IMR-90 (cell line): ENCODE results near the gene TSPO. TPM values are rescaled to one million over a fixed set of nuclear protein-coding genes. Genes with fewer than 3 reads are reported as not detected.

Experiments
- ATAC-seq: fragments of 200-7000 bp; cut with Tn5 transposase; 2 replicates; pipeline ENCODE4 v1.9.1; 2020; ENCODE audit warnings: low read depth, mild to moderate bottlenecking, moderate library complexity
- BruUV-seq: library from RNA; stranded (reverse); fragments of 400-500 nt; replicated peaks from 2 replicates; lab custom pipeline; 2021; lab: Mats Ljungman, UMichigan
- CTCF ChIA-PET: fragments of 300-600 bp; formaldehyde crosslinking; extraction: SDS; loops from one replicate; lab custom pipeline; 2021; ENCODE audit warnings: antibody characterized with exemption; lab: Yijun Ruan, JAX
- POLR2A ChIA-PET: fragments of 300-600 bp; sonication (Branson Sonifier 250); formaldehyde crosslinking; loops from one replicate; lab custom pipeline; 2022; ENCODE audit warnings: antibody characterized with exemption; ENCODE audit not compliant: unreplicated experiment; lab: Charles Lee
- DNase-seq: peaks from one replicate; pipeline ENCODE4 v3.0.0; 2013
- H2AFZ ChIP-seq: replicated peaks from 2 replicates; pipeline ENCODE3; 2013; ENCODE audit warnings: low read length, mild to moderate bottlenecking; ENCODE audit not compliant: poor library complexity
- H2AK5ac ChIP-seq: 2 replicates; pipeline ENCODE4 v1.6.1; 2013; ENCODE audit warnings: low read depth, low read length, inconsistent platforms
- H2AK9ac ChIP-seq: replicated peaks from 2 replicates; pipeline ENCODE3; 2013; ENCODE audit warnings: mild to moderate bottlenecking, low read depth, low read length, moderate library complexity; ENCODE audit not compliant: poor library complexity
- H2BK120ac ChIP-seq: 2 replicates; pipeline ENCODE4 v1.6.1; 2013; ENCODE audit warnings: low read depth, low read length, inconsistent platforms
- H2BK15ac ChIP-seq: 3 replicates; pipeline ENCODE4 v1.6.1; 2013; ENCODE audit warnings: low read depth, low read length, inconsistent platforms
- H2BK20ac ChIP-seq: 2 replicates; pipeline ENCODE4 v1.6.1; 2013; ENCODE audit warnings: low read depth, mild to moderate bottlenecking, inconsistent platforms, low read length, moderate library complexity
- H2BK5ac ChIP-seq: 2 replicates; pipeline ENCODE4 v1.6.1; 2013; ENCODE audit warnings: mild to moderate bottlenecking, low read depth, low read length, inconsistent platforms; ENCODE audit not compliant: poor library complexity, severe bottlenecking
- H3K14ac ChIP-seq: replicated peaks from 2 replicates; pipeline ENCODE4 v1.6.1; 2013; ENCODE audit warnings: low read depth, low read length, inconsistent platforms
- H3K18ac ChIP-seq: 2 replicates; pipeline ENCODE4 v1.6.1; 2013; ENCODE audit warnings: low read depth, low read length, control low read depth
- H3K23ac ChIP-seq: 2 replicates; pipeline ENCODE4 v1.6.1; 2013; ENCODE audit warnings: low read depth, low read length, inconsistent platforms
- H3K27ac ChIP-seq: 2 replicates; pipeline ENCODE4 v1.5.1; 2013; ENCODE audit warnings: mild to moderate bottlenecking, control low read depth, low read length; ENCODE audit not compliant: insufficient read depth
- H3K27me3 ChIP-seq: 2 replicates; pipeline ENCODE4 v1.6.1; 2013; ENCODE audit warnings: low read length; ENCODE audit not compliant: control insufficient read depth, insufficient read depth
- H3K36me3 ChIP-seq: 2 replicates; pipeline ENCODE4 v1.6.1; 2013; ENCODE audit warnings: low read length, mixed read lengths; ENCODE audit not compliant: control insufficient read depth, insufficient read depth
- H3K4ac ChIP-seq: 2 replicates; pipeline ENCODE4 v1.6.1; 2013; ENCODE audit warnings: low read depth, low read length, inconsistent platforms
- H3K4me1 ChIP-seq: 2 replicates; pipeline ENCODE4 v1.6.1; 2013; ENCODE audit warnings: low read length, mixed read lengths; ENCODE audit not compliant: control insufficient read depth, insufficient read depth
- H3K4me2 ChIP-seq: 2 replicates; pipeline ENCODE4 v1.6.1; 2013; ENCODE audit warnings: low read depth, mild to moderate bottlenecking, control low read depth, low read length, moderate library complexity
- H3K4me3 ChIP-seq: 2 replicates; pipeline ENCODE4 v1.5.1; 2013; ENCODE audit warnings: low read depth, mild to moderate bottlenecking, control low read depth, low read length, moderate library complexity; ENCODE audit not compliant: insufficient read depth
- H3K56ac ChIP-seq: 2 replicates; pipeline ENCODE4 v1.6.1; 2013; ENCODE audit warnings: low read length, inconsistent platforms; ENCODE audit not compliant: insufficient read depth; ENCODE audit errors: extremely low read depth
- H3K79me1 ChIP-seq, 2 experiments: 2 replicates each; pipeline ENCODE4 v1.6.1; 2013; ENCODE audit warnings: low read length in 2 of 2, inconsistent platforms in 1 of 2, low read depth in 1 of 2
- H3K9ac ChIP-seq: 2 replicates; pipeline ENCODE4 v1.6.1; 2013; ENCODE audit warnings: low read depth, low read length, control low read depth
- H3K9me1 ChIP-seq: 2 replicates; pipeline ENCODE4 v1.6.1; 2013; ENCODE audit warnings: low read length, inconsistent platforms; ENCODE audit not compliant: insufficient read depth
- H3K9me3 ChIP-seq: 2 replicates; pipeline ENCODE4 v1.6.1; 2013; ENCODE audit warnings: low read length; ENCODE audit not compliant: control insufficient read depth, insufficient read depth
- H4K20me1 ChIP-seq: 2 replicates; pipeline ENCODE4 v1.6.1; 2013; ENCODE audit warnings: low read length, inconsistent platforms; ENCODE audit not compliant: insufficient read depth
- H4K5ac ChIP-seq: 2 replicates; pipeline ENCODE4 v1.6.1; 2013; ENCODE audit warnings: mild to moderate bottlenecking, low read depth, low read length, control low read depth
- H4K8ac ChIP-seq, 2 experiments: 2 replicates each; pipeline ENCODE4 v1.6.1; 2013; ENCODE audit warnings: low read depth in 2 of 2, low read length in 2 of 2, control low read depth in 1 of 2, inconsistent platforms in 1 of 2
- H4K91ac ChIP-seq: 2 replicates; pipeline ENCODE4 v1.6.1; 2013; ENCODE audit warnings: low read depth, low read length, inconsistent platforms; ENCODE audit not compliant: insufficient read depth
- CEBPB ChIP-seq: IDR thresholded peaks from 2 replicates; pipeline ENCODE4 v1.6.1; 2012; ENCODE audit warnings: low read depth, low read length, improper control_type of control experiment
- CHD1 ChIP-seq: IDR thresholded peaks from 2 replicates; pipeline ENCODE4 v1.6.1; 2012; ENCODE audit warnings: low read depth, low read length, improper control_type of control experiment
- CTCF ChIP-seq: conservative IDR thresholded peaks from 2 replicates; pipeline ENCODE4 v1.5.1; 2012; ENCODE audit warnings: mild to moderate bottlenecking, low read depth, low read length, improper control_type of control experiment
- FOS ChIP-seq: fragments of 150-350 bp; IDR thresholded peaks from 2 replicates; pipeline ENCODE4 v1.6.1; 2016; ENCODE audit warnings: low read depth, low read length
- MAZ ChIP-seq: IDR thresholded peaks from 2 replicates; pipeline ENCODE4 v1.6.1; 2012; ENCODE audit warnings: low read depth, mild to moderate bottlenecking, low read length, improper control_type of control experiment, moderate library complexity, borderline replicate concordance
- MXI1 ChIP-seq: IDR thresholded peaks from 2 replicates; pipeline ENCODE4 v1.6.1; 2012; ENCODE audit warnings: low read depth, mild to moderate bottlenecking, low read length, moderate library complexity, borderline replicate concordance
- NFE2L2 ChIP-seq: fragments of 150-350 bp; IDR thresholded peaks from 2 replicates; pipeline ENCODE4 v1.6.1; 2016; ENCODE audit warnings: low read depth, mild to moderate bottlenecking, low read length
- RFX5 ChIP-seq: IDR thresholded peaks from 2 replicates; pipeline ENCODE4 v1.8.0; 2012; ENCODE audit warnings: low read depth, mild to moderate bottlenecking, low read length, moderate library complexity
- SMC3 ChIP-seq: fragments of 150-350 bp; IDR thresholded peaks from 2 replicates; pipeline ENCODE4 v1.6.1; 2016; ENCODE audit warnings: low read depth, mild to moderate bottlenecking, antibody characterized with exemption, low read length, moderate library complexity
- USF2 ChIP-seq: fragments of 150-350 bp; IDR thresholded peaks from 2 replicates; pipeline ENCODE4 v1.6.1; 2017; ENCODE audit warnings: mild to moderate bottlenecking, antibody characterized with exemption, low read length, low read depth
- WGBS, 2 experiments: methylation state at CpG; one replicate each; pipeline versions ENCODE4 v1.1.5 to v1.1.7; 2013; ENCODE audit warnings: missing lambda C conversion rate in 2 of 2; ENCODE audit not compliant: insufficient read length in 1 of 2; ENCODE audit errors: extremely low coverage in 2 of 2; 5-methylcytosine and 5-hydroxymethylcytosine counted together
- dilution Hi-C: fragments of 300-500 bp; cut with HindIII; formaldehyde crosslinking; loops from one replicate; pipeline ENCODE4 v1.14.3; 2018; ENCODE audit warnings: low sequenced_read_pairs; ENCODE audit not compliant: unreplicated experiment
- in situ Hi-C: fragments of 300-500 bp; cut with MboI; formaldehyde crosslinking; loops from 3 replicates; pipeline ENCODE4 v1.14.3; 2019; ENCODE audit warnings: low sequenced_read_pairs, inconsistent platforms, mixed read lengths
- intact Hi-C: fragments of 100-400 bp; cut with micrococcal nuclease; formaldehyde crosslinking; loops from 2 replicates; pipeline ENCODE4 v1.10.0; 2022
- polyA plus RNA-seq, 3 experiments: library from polyadenylated mRNA; depleted of rRNA; stranded (reverse); fragments of >200 nt; gene quantifications; 2 replicates each; pipeline ENCODE4 v1.2.3, GENCODE V29; 2012; ENCODE audit warnings: low replicate concordance in 1 of 3
- total RNA-seq: library from RNA; depleted of rRNA; stranded (reverse); fragments of >200 nt; gene quantifications from 2 replicates; pipeline ENCODE4 v1.2.3, GENCODE V29; 2012

TSPO gene
- total and polyA plus RNA-seq, 2 of the 4 experiments (the other 2 are of a cell fraction) = 115 to 297 TPM

DNA sequence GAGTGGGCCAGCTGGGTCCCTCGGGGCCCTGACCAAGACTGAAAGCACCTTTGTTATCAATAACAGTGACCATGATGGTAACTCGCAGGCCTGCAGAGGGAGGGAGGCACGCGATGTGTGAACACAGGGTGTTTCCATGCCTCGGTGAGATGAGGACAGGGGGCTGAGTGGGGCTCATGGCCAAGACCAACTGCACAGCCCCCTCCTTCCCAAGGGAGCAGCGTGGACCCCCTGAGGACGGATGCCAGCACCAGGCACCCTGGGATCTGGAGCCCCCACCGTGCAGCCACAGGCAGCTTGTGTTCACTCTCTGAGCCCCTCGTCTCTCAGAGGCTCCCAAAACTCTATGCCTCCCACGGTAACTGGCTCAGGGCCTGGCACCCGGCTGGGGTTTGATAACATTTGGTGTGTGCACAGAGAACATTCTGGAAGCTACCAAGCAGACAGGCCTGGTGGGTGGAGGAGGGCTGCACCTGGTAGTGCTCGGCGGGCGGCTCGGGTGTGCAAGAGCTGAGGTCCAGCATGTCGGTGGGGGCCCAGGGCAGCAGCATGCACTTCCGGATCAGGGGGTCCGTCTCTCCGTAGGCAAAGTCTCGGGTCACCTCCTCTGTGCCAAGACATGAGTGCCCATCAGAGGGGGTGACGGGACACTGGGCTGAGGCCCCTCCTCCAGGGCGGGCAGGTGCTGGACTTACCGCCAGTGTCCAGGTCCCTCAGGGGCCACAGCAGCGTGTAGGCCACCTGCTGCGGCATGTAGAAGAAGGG is 28.0 kb downstream of the TSPO start:
- Histone ChIP-seq H3K23ac (no peak overlapping the region), H3K9me3 (no peaks in the 10 kb centered on the region), H3K4me1 (no peaks in the 10 kb centered on the region), H3K4me3 (no peak overlapping the region), H3K14ac (no peak overlapping the region), H2AK5ac (no peak overlapping the region), H3K4me2 (no peak overlapping the region), H2AK9ac (no peak overlapping the region), H3K56ac (no peak overlapping the region), H2AFZ (no peak overlapping the region), H3K4ac (no peak overlapping the region), H2BK5ac (no peak overlapping the region), H3K9ac (no peak overlapping the region), H4K20me1 (peaks cover 6% of the 10 kb centered on the region), H3K18ac (no peak overlapping the region), H2BK120ac (no peak overlapping the region), H3K36me3 (peaks cover 32% of the 10 kb centered on the region; the same call in 1 of the 2 replicates), H2BK20ac (no peak overlapping the region), H3K79me1 (peaks cover under 1 to 28% of the 10 kb centered on the region in 2 experiments; a peak in 3 of 4 replicates), H4K91ac (no peak overlapping the region), H4K5ac (no peak overlapping the region), H2BK15ac (no peak overlapping the region), H3K27me3 (no peaks in the 10 kb centered on the region), H4K8ac (no peak overlapping the region), H3K27ac (no peak overlapping the region), H3K9me1 (peaks cover 11% of the 10 kb centered on the region)
- DNase-seq = no peak
- BruUV-seq = no TSS peak
- TF ChIP-seq RFX5 (no peak), CEBPB (no peak), MXI1 (no peak), USF2 (no peak), CTCF (no peak), NFE2L2 (no peak), FOS (no peak), SMC3 (no peak), MAZ (no peak), CHD1 (no peak)
- dilution Hi-C loops (no loop called here), intact Hi-C loops (no loop called here), in situ Hi-C loops (no loop called here)
- 97% methylated on average over 13 of the region's 25 CpGs; no CpG with 5 or more reads in 1 of the 2 experiments for WGBS, 2 experiments
- ChIA-PET POLR2A (no interaction called here), CTCF (no interaction called here)
- no peak for ATAC-seq
